ENCODE measurements around the gene TARS1. TPM values are rescaled to one million over a fixed set of nuclear protein-coding genes. Genes with fewer than 3 reads are reported as not detected.

The TARS1 gene
- total RNA-seq, 1 experiment from 2014 or later = 417 TPM

- Histone ChIP-seq H3K23ac (ENCODE audit: insufficient read length, low read depth, low read length) (no peak overlapping the region), H3K4me2 (ENCODE audit: insufficient read depth, insufficient read length, low read length) (no peak overlapping the region), H3T11ph (ENCODE audit: low read length) (no peak overlapping the region), H3K23me2 (ENCODE audit: insufficient read length, low read depth, low read length, poor library complexity, severe bottlenecking) (no peaks in the 10 kb centered on the region), H3K27ac (ENCODE audit: insufficient read length, low read depth, low read length) (no peak overlapping the region), H3K9ac (ENCODE audit: extremely low read depth, insufficient read length, low read length) (no peak overlapping the region), H2BK20ac (ENCODE audit: low read depth, low read length, poor library complexity, severe bottlenecking) (no peak overlapping the region), H3K9me3 (ENCODE audit: control insufficient read depth, low read depth, low read length) (no peaks in the 10 kb centered on the region), H2AK5ac (ENCODE audit: insufficient read length, low read length) (no peak overlapping the region), H3K79me1 (ENCODE audit: insufficient read depth, low read depth, low read length, poor library complexity, severe bottlenecking) (no peaks in the 10 kb centered on the region), H2BK120ac (ENCODE audit: low read depth, low read length, poor library complexity, severe bottlenecking) (no peak overlapping the region), H2AFZ (ENCODE audit: low read length) (no peak overlapping the region), H2BK15ac (ENCODE audit: low read depth, low read length) (no peak overlapping the region), H3K14ac (ENCODE audit: insufficient read depth, low read length) (no peak overlapping the region), H4K91ac (ENCODE audit: insufficient read length, low read depth, low read length) (no peak overlapping the region), H3K4me1 (ENCODE audit: insufficient read depth, low read length) (no peaks in the 10 kb centered on the region), H4K8ac (replicated peaks; ENCODE audit: insufficient read length, low read depth, low read length) (no peak overlapping the region), H2BK5ac (ENCODE audit: insufficient read length, low read length) (no peak overlapping the region), H3K56ac (ENCODE audit: insufficient read length, low read depth, low read length) (no peak overlapping the region), H3K27me3 (ENCODE audit: insufficient read depth, low read length) (no peaks in the 10 kb centered on the region), H4K5ac (ENCODE audit: insufficient read length, low read depth, low read length) (no peak overlapping the region), H3K4ac (ENCODE audit: low read depth, low read length) (no peak overlapping the region), H4K20me1 (ENCODE audit: control insufficient read depth, insufficient read depth, insufficient read length) (no peaks in the 10 kb centered on the region), H3K18ac (ENCODE audit: insufficient read length, low read depth, low read length) (no peak overlapping the region), H2BK12ac (ENCODE audit: insufficient read length, low read depth, low read length) (no peak overlapping the region), H3K79me2 (ENCODE audit: insufficient read depth, low read length) (no peaks in the 10 kb centered on the region)
- Mint-ChIP-seq H3K4me1 (peaks cover 47 to 63% of the 10 kb centered on the region in 2 experiments), H3K27me3 (ENCODE audit: low read depth) (no peaks in the 10 kb centered on the region), H3K36me3 (ENCODE audit: insufficient read depth in 1 of 3, low read depth in 3 of 3) (peaks cover 11 to 22% (median 14%) of the 10 kb centered on the region in 3 experiments), H3K4me3 (no peak overlapping the region), H3K9me3 (peaks cover 2 to 5% of the 10 kb centered on the region in 2 experiments; a peak in 4 of 5 replicates), H3K27ac (0 out of 7 replicates have a peak overlapping the region, but pooled peaks of 1 of the 3 experiments have one; percentile 11)
- no CpG with 5 or more reads among the region's 3 CpGs for WGBS (ENCODE audit: extremely low coverage, insufficient read length, low lambda C conversion rate)
- no peak for DNase-seq
- no peak for TF ChIP-seq CTCF (conservative IDR thresholded peaks at IDR 0.05)
These were observed 46.5 kb downstream of the TARS1 start for GRCh38 chr5:33487236-33487635.
